ENCODE measurements around the gene RABGAP1L. TPM values are rescaled to one million over a fixed set of nuclear protein-coding genes. Genes with fewer than 3 reads are reported as not detected.

RABGAP1L gene
- total RNA-seq, 1 experiment from 2014 or later = 76.9 TPM

DNA sequence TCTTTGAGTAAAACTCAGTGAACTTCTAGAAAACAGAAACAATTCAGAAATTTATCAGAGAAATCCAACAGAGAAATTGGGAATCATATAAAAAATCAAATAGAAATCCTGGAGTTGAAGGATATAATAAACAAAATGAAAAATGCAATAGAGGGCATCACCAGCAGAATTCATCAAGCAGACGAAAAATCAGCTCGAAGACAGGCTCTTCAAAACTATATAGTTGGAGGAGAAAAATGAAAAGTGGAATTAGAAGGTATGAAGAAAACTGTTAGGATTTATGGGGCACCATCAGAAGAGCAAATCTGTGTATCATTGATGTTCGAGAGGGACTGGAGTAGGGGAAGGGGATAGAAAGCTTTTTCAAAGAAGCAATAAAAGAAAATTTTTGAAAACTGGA lies 167.0 kb downstream of the RABGAP1L start (continued):
- TF ChIP-seq, protein P1, sequence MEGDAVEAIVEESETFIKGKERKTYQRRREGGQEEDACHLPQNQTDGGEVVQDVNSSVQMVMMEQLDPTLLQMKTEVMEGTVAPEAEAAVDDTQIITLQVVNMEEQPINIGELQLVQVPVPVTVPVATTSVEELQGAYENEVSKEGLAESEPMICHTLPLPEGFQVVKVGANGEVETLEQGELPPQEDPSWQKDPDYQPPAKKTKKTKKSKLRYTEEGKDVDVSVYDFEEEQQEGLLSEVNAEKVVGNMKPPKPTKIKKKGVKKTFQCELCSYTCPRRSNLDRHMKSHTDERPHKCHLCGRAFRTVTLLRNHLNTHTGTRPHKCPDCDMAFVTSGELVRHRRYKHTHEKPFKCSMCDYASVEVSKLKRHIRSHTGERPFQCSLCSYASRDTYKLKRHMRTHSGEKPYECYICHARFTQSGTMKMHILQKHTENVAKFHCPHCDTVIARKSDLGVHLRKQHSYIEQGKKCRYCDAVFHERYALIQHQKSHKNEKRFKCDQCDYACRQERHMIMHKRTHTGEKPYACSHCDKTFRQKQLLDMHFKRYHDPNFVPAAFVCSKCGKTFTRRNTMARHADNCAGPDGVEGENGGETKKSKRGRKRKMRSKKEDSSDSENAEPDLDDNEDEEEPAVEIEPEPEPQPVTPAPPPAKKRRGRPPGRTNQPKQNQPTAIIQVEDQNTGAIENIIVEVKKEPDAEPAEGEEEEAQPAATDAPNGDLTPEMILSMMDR (IDR thresholded peaks at IDR 0.05) = no peak
- TF ChIP-seq SOX15 (CRISPR knock-in tag; IDR thresholded peaks at IDR 0.05) = no peak
- TF ChIP-seq EMX1 (CRISPR knock-in tag; IDR thresholded peaks at IDR 0.05) = no peak
- TF ChIP-seq NR1H2 (CRISPR knock-in tag; IDR thresholded peaks at IDR 0.05) = no peak
- no peak for TF ChIP-seq CBFB (CRISPR knock-in tag; IDR thresholded peaks at IDR 0.05; ENCODE audit: low read depth)
- TF ChIP-seq ZNF317 (CRISPR knock-in tag; IDR thresholded peaks at IDR 0.05; ENCODE audit: borderline replicate concordance, low read depth) = no peak
- no peak for TF ChIP-seq ZNF396 (CRISPR knock-in tag; IDR thresholded peaks at IDR 0.05; ENCODE audit: borderline replicate concordance)
- TF ChIP-seq, protein P2, sequence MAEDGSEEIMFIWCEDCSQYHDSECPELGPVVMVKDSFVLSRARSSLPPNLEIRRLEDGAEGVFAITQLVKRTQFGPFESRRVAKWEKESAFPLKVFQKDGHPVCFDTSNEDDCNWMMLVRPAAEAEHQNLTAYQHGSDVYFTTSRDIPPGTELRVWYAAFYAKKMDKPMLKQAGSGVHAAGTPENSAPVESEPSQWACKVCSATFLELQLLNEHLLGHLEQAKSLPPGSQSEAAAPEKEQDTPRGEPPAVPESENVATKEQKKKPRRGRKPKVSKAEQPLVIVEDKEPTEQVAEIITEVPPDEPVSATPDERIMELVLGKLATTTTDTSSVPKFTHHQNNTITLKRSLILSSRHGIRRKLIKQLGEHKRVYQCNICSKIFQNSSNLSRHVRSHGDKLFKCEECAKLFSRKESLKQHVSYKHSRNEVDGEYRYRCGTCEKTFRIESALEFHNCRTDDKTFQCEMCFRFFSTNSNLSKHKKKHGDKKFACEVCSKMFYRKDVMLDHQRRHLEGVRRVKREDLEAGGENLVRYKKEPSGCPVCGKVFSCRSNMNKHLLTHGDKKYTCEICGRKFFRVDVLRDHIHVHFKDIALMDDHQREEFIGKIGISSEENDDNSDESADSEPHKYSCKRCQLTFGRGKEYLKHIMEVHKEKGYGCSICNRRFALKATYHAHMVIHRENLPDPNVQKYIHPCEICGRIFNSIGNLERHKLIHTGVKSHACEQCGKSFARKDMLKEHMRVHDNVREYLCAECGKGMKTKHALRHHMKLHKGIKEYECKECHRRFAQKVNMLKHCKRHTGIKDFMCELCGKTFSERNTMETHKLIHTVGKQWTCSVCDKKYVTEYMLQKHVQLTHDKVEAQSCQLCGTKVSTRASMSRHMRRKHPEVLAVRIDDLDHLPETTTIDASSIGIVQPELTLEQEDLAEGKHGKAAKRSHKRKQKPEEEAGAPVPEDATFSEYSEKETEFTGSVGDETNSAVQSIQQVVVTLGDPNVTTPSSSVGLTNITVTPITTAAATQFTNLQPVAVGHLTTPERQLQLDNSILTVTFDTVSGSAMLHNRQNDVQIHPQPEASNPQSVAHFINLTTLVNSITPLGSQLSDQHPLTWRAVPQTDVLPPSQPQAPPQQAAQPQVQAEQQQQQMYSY (CRISPR knock-in tag; IDR thresholded peaks at IDR 0.05) = no peak
- TF ChIP-seq, protein P3, sequence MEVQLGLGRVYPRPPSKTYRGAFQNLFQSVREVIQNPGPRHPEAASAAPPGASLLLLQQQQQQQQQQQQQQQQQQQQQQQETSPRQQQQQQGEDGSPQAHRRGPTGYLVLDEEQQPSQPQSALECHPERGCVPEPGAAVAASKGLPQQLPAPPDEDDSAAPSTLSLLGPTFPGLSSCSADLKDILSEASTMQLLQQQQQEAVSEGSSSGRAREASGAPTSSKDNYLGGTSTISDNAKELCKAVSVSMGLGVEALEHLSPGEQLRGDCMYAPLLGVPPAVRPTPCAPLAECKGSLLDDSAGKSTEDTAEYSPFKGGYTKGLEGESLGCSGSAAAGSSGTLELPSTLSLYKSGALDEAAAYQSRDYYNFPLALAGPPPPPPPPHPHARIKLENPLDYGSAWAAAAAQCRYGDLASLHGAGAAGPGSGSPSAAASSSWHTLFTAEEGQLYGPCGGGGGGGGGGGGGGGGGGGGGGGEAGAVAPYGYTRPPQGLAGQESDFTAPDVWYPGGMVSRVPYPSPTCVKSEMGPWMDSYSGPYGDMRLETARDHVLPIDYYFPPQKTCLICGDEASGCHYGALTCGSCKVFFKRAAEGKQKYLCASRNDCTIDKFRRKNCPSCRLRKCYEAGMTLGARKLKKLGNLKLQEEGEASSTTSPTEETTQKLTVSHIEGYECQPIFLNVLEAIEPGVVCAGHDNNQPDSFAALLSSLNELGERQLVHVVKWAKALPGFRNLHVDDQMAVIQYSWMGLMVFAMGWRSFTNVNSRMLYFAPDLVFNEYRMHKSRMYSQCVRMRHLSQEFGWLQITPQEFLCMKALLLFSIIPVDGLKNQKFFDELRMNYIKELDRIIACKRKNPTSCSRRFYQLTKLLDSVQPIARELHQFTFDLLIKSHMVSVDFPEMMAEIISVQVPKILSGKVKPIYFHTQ (CRISPR knock-in tag; IDR thresholded peaks at IDR 0.05) = no peak
- no peak for TF ChIP-seq TEAD1 (CRISPR knock-in tag; IDR thresholded peaks at IDR 0.05)
- TF ChIP-seq, protein P4, sequence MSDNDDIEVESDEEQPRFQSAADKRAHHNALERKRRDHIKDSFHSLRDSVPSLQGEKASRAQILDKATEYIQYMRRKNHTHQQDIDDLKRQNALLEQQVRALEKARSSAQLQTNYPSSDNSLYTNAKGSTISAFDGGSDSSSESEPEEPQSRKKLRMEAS (CRISPR knock-in tag; IDR thresholded peaks at IDR 0.05) = no peak
- TF ChIP-seq FOXP1 (CRISPR knock-in tag; IDR thresholded peaks at IDR 0.05; ENCODE audit: borderline replicate concordance) = no peak

DNA sequence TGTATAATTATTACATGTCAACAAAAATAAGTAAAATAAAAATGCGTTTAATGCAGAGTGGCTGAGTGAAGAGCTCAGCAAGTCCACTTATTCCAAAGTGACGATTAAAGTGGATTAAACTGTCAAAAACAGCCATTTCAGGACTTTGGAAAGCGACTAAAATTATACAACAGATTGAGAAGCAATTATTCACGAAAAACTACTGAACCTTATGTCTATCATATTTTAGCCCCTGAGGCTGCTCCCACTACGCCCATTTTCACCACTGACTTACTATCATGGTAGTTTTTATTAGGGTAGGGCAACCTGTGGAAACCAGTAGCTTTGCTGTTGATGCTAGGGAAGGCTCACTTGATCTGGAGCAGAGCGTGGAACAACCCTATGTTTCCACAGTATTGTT lies 174.1 kb downstream of the RABGAP1L start:
- POLR2A ChIA-PET = no interaction called here
- H3K9me3 Mint-ChIP-seq = peaks cover 4% of the 10 kb centered on the region; the same call in 1 of the 2 replicates
- no peak for ATAC-seq
- no peak for DNase-seq (ENCODE audit: low spot score)
- CTCF ChIA-PET = no interaction called here
- no peaks in the 10 kb centered on the region for H3K36me3 Mint-ChIP-seq
- no peak overlapping the region for H3K4me3 Mint-ChIP-seq
- no peaks in the 10 kb centered on the region for H3K4me1 Mint-ChIP-seq
- no peak overlapping the region for H3K27ac Mint-ChIP-seq
- H3K27me3 Mint-ChIP-seq (ENCODE audit: low read depth) = no peaks in the 10 kb centered on the region
- no peak for TF ChIP-seq SMAD4 (CRISPR knock-in tag; IDR thresholded peaks at IDR 0.05)
- TF ChIP-seq, protein P5, sequence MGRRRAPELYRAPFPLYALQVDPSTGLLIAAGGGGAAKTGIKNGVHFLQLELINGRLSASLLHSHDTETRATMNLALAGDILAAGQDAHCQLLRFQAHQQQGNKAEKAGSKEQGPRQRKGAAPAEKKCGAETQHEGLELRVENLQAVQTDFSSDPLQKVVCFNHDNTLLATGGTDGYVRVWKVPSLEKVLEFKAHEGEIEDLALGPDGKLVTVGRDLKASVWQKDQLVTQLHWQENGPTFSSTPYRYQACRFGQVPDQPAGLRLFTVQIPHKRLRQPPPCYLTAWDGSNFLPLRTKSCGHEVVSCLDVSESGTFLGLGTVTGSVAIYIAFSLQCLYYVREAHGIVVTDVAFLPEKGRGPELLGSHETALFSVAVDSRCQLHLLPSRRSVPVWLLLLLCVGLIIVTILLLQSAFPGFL (CRISPR knock-in tag; IDR thresholded peaks at IDR 0.05; ENCODE audit: borderline replicate concordance) = no peak
- TF ChIP-seq, protein P6, sequence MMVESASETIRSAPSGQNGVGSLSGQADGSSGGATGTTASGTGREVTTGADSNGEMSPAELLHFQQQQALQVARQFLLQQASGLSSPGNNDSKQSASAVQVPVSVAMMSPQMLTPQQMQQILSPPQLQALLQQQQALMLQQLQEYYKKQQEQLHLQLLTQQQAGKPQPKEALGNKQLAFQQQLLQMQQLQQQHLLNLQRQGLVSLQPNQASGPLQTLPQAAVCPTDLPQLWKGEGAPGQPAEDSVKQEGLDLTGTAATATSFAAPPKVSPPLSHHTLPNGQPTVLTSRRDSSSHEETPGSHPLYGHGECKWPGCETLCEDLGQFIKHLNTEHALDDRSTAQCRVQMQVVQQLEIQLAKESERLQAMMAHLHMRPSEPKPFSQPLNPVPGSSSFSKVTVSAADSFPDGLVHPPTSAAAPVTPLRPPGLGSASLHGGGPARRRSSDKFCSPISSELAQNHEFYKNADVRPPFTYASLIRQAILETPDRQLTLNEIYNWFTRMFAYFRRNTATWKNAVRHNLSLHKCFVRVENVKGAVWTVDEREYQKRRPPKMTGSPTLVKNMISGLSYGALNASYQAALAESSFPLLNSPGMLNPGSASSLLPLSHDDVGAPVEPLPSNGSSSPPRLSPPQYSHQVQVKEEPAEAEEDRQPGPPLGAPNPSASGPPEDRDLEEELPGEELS (CRISPR knock-in tag; IDR thresholded peaks at IDR 0.05) = no peak
- TF ChIP-seq, protein P7, sequence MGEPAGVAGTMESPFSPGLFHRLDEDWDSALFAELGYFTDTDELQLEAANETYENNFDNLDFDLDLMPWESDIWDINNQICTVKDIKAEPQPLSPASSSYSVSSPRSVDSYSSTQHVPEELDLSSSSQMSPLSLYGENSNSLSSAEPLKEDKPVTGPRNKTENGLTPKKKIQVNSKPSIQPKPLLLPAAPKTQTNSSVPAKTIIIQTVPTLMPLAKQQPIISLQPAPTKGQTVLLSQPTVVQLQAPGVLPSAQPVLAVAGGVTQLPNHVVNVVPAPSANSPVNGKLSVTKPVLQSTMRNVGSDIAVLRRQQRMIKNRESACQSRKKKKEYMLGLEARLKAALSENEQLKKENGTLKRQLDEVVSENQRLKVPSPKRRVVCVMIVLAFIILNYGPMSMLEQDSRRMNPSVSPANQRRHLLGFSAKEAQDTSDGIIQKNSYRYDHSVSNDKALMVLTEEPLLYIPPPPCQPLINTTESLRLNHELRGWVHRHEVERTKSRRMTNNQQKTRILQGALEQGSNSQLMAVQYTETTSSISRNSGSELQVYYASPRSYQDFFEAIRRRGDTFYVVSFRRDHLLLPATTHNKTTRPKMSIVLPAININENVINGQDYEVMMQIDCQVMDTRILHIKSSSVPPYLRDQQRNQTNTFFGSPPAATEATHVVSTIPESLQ (CRISPR knock-in tag; IDR thresholded peaks at IDR 0.05) = no peak
- TF ChIP-seq, protein P3 (CRISPR knock-in tag; IDR thresholded peaks at IDR 0.05) = no peak
